GM12892 (cell line): ENCODE measurements around the gene TRPM2.
A peak's percentile ranks its signal among the peaks of the same experiment; 100 is the strongest.

Source experiments
- DNase-seq: peaks from one replicate; pipeline ENCODE4 v3.0.0; 2011; ENCODE audit not compliant: insufficient read length
- FAIRE-seq: peaks from 2 replicates; lab custom pipeline; 2011; peaks lifted over from hg19 to GRCh38; lab: Jason Lieb, UNC
- POLR2A ChIP-seq: IDR thresholded peaks from 2 replicates; pipeline ENCODE4 v1.6.1; 2011; ENCODE audit warnings: low read depth, low read length, control low read depth
- POLR2AphosphoS5 ChIP-seq: IDR thresholded peaks from 2 replicates; pipeline ENCODE4 v1.6.1; 2011; ENCODE audit warnings: low read depth, low read length, control low read depth
- TAF1 ChIP-seq: IDR thresholded peaks from 2 replicates; pipeline ENCODE4 v1.6.1; 2011; ENCODE audit warnings: low read depth, mild to moderate bottlenecking, control low read depth, low read length, borderline replicate concordance

Gene TRPM2

GRCh38 chr21:44324106-44324853, 29.1 kb upstream of the TRPM2 start:
- TF ChIP-seq POLR2A (no peak), POLR2AphosphoS5 (no peak), TAF1 (no peak)
- FAIRE-seq (no peak), DNase-seq (no peak)

- DNase-seq: no peak
- TF ChIP-seq TAF1 (no peak), POLR2A (no peak), POLR2AphosphoS5 (no peak)
- FAIRE-seq: no peak
Observed at GRCh38 chr21:44324854-44325107, 28.6 kb upstream of the TRPM2 start.

GRCh38 chr21:44325386-44326271, 27.8 kb upstream of the TRPM2 start:
- FAIRE-seq (no peak), DNase-seq (no peak)
- TF ChIP-seq POLR2A (peak; percentile 34; the same call in 1 of the 2 replicates), POLR2AphosphoS5 (0 out of 2 replicates have a peak, but pooled peaks have one; percentile 28), TAF1 (no peak)

GRCh38 chr21:44326272-44326647, 27.2 kb upstream of the TRPM2 start:
- no peak for DNase-seq
- no peak for FAIRE-seq
- TF ChIP-seq TAF1 (no peak), POLR2A (no peak), POLR2AphosphoS5 (no peak)

- TF ChIP-seq TAF1: no peak
- no peak for TF ChIP-seq POLR2A
- TF ChIP-seq POLR2AphosphoS5: no peak
- DNase-seq (no peak), FAIRE-seq (no peak)
Observed at GRCh38 chr21:44326716-44327602, 26.5 kb upstream of the TRPM2 start.

GRCh38 chr21:44327603-44327974, 25.8 kb upstream of the TRPM2 start:
- TF ChIP-seq POLR2AphosphoS5 (no peak; the same call in none of the 2 replicates), TAF1 (no peak), POLR2A (no peak)
- no peak for FAIRE-seq
- no peak for DNase-seq

GRCh38 chr21:44328242-44328895, 25.1 kb upstream of the TRPM2 start:
- TF ChIP-seq POLR2A: peak; percentile 47; the same call in 1 of the 2 replicates
- no peak; the same call in 1 of the 2 replicates for TF ChIP-seq POLR2AphosphoS5
- TF ChIP-seq TAF1: no peak
- FAIRE-seq (no peak), DNase-seq (no peak)

- DNase-seq: no peak
- FAIRE-seq: no peak
- no peak for TF ChIP-seq POLR2A
- 0 out of 2 replicates have a peak, but pooled peaks have one; percentile 19 for TF ChIP-seq POLR2AphosphoS5
- no peak for TF ChIP-seq TAF1
Observed at GRCh38 chr21:44329086-44329889, 24.1 kb upstream of the TRPM2 start.

- DNase-seq (no peak), FAIRE-seq (no peak)
- peak; percentile 19 for TF ChIP-seq POLR2A
- peak; percentile 68 for TF ChIP-seq POLR2AphosphoS5
- TF ChIP-seq TAF1: no peak
Observed at GRCh38 chr21:44329971-44330681, 23.3 kb upstream of the TRPM2 start.

- FAIRE-seq (no peak), DNase-seq (no peak)
- TF ChIP-seq TAF1: no peak
- no peak for TF ChIP-seq POLR2AphosphoS5
- no peak for TF ChIP-seq POLR2A
Observed at GRCh38 chr21:44330698-44331097, 22.7 kb upstream of the TRPM2 start.
